Colonic mucosa (tissue), 4 donors: ENCODE measurements around the gene PDHB. TPM values are rescaled to one million over a fixed set of nuclear protein-coding genes. Genes with fewer than 3 reads are reported as not detected.

Experiments used
- DNase-seq: peaks from one replicate; pipeline ENCODE4 v3.0.0-alpha.2; 2020
- H3K27ac ChIP-seq: fragments of 200-600 bp; one replicate; pipeline ENCODE4 v1.8.0; 2021
- H3K27me3 ChIP-seq: fragments of 200-600 bp; one replicate; pipeline ENCODE4 v1.8.0; 2021
- H3K36me3 ChIP-seq: fragments of 200-600 bp; one replicate; pipeline ENCODE4 v1.8.0; 2021
- H3K4me1 ChIP-seq: fragments of 200-600 bp; one replicate; pipeline ENCODE4 v1.8.0; 2021; ENCODE audit warnings: mild to moderate bottlenecking
- H3K4me3 ChIP-seq: fragments of 200-600 bp; one replicate; pipeline ENCODE4 v1.8.0; 2021
- H3K9ac ChIP-seq, 2 donors: one replicate each; pipeline ENCODE4 v1.7.0; 2013; ENCODE audit warnings: control low read depth in 2 of 2, low read depth in 2 of 2, low read length in 2 of 2
- H3K9me3 ChIP-seq: fragments of 200-600 bp; one replicate; pipeline ENCODE4 v1.8.0; 2021
- CTCF ChIP-seq: fragments of 200-600 bp; IDR thresholded peaks from one replicate; pipeline ENCODE4 v1.8.0; 2022; ENCODE audit warnings: antibody characterized with exemption, mild to moderate bottlenecking
- intact Hi-C: fragments of 100-400 bp; cut with DNase I; formaldehyde crosslinking; loops from one replicate; pipeline ENCODE4 v1.14.1; 2022
- total RNA-seq, 2 donors: library from RNA; stranded (reverse); fragmentation: NEBNext Ultra II Directional in 1 of 2; extraction: Animal tissue kit (Norgen Biotek cat#: 25700) in 1 of 2; gene quantifications; one replicate each; pipeline ENCODE4 v1.2.1, GENCODE V29; 2021
- donor health status: healthy.
- donor health status: DM: no; HTN: no; CAD: no.
- donor health status: DM: no; HTN: no; CAD: no.

PDHB gene
- total RNA-seq, 2 donors from 2014 or later: 66.9 to 87.4 TPM

DNA sequence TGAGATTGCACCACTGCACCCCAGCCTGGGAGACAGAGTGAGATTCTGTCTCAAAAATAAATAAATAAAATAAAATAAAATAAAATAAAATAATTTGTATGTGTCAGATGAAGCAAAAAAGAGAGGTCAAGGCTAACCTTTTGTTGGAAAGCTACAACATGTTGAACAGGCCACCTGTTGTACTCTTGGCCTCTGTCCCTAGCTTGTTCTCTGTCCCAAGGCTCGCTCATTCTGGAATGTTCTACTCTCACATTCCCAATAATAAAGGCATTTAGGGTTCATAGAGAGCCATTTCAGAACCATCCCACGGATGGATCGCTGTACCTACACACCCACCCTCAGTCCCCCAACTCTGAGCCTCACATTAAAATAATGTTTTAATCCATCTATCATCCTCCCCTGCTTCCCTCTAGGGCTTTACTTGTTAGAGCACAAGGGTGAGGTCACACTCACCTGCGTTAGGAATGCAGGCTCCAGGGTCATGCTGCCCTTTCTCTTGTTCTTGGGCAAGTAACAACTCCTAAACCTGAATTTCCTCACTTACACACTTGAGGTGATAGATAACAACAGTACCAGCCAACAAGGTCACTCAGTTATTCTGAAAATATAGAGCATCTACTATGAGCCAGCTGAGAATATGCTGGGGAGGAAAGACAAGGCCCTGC lies 33.4 kb upstream of the PDHB start:
- no peaks in the 10 kb centered on the region for H3K36me3 ChIP-seq
- no peak overlapping the region for H3K27ac ChIP-seq
- intact Hi-C loops: no loop called here
- H3K9ac ChIP-seq: no peak overlapping the region
- no peak for DNase-seq
- no peak overlapping the region for H3K4me3 ChIP-seq
- no peak for TF ChIP-seq CTCF
- no peaks in the 10 kb centered on the region for H3K9me3 ChIP-seq
- peaks cover 6% of the 10 kb centered on the region for H3K4me1 ChIP-seq
- no peaks in the 10 kb centered on the region for H3K27me3 ChIP-seq

DNA sequence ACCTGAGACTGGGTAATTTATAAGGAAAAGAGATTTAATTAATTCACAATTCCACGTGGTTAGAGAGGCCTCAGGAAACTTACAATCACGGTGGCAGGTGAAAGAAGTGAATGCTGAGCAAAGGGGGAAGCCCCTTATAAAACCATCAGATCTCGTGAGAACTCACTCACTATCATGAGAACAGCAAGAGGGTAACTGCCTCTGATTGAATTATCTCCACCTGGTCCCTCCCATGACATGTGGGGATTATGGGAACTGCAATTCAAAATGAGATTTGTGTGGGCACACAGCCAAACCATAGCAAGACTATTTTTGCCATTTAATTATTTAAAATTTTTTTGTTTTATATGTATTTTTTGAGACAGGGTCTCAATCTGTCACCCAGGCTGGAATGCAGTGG lies 31.2 kb upstream of the PDHB start:
- Histone ChIP-seq H3K36me3 (no peaks in the 10 kb centered on the region), H3K27me3 (no peaks in the 10 kb centered on the region), H3K27ac (no peak overlapping the region), H3K9me3 (no peaks in the 10 kb centered on the region), H3K4me3 (no peak overlapping the region), H3K4me1 (no peaks in the 10 kb centered on the region), H3K9ac (no peak overlapping the region)
- no peak for DNase-seq
- intact Hi-C loops: loop anchor here (5.0 kb wide), 1 partner anchor 67 kb away; no protein-coding TSS in a partner anchor
- TF ChIP-seq CTCF: no peak

GRCh38 chr3:58463942-58464271 lies 30.3 kb upstream of the PDHB start:
- Histone ChIP-seq H3K36me3 (no peaks in the 10 kb centered on the region), H3K27me3 (no peaks in the 10 kb centered on the region), H3K4me3 (peak overlapping the region; percentile 1), H3K9me3 (no peaks in the 10 kb centered on the region), H3K4me1 (no peaks in the 10 kb centered on the region), H3K9ac (no peak overlapping the region), H3K27ac (no peak overlapping the region)
- no peak for DNase-seq
- intact Hi-C loops: loop anchor here (5.0 kb wide), 1 partner anchor 68 kb away; no protein-coding TSS in a partner anchor
- peak; percentile 7 for TF ChIP-seq CTCF

DNA sequence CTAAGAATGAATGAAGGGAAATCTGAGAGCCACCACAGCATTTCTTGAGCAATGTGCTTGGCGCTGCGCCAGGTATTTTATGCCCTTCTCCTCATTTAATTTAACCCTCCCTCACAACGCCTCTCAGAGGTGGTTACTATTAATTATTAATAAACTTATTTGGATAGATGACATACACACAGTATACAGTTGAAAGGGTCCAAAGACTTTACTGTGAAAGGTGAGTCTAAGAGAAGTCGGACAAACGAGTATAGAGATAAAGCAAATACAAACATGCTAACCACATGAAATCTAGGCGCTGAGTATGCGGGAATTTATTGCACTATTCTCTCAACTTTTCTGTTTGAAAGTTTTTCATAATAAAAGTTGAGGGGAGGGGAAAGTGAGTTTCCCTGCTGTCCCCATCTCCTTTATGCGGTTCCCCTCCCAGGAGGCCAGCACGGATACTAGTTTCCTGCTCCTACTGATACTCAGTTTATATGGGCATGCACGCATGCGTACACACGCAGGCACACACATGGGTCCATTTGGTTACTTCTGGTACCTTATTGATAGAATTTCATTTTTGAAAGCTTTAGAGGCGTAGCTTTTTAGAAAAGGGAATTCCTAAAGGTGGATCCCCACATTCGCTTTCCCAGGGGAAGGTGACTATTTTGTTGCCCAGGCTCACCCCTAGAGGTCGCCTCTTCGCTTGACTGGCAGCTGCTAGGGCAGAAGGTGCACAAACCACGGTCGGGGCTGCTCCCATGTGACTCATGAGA lies 29.7 kb upstream of the PDHB start:
- peak; percentile 85 for DNase-seq
- no peaks in the 10 kb centered on the region for H3K4me1 ChIP-seq
- H3K27ac ChIP-seq: no peak overlapping the region
- H3K4me3 ChIP-seq: peak overlapping the region; percentile 1
- H3K9me3 ChIP-seq: no peaks in the 10 kb centered on the region
- H3K9ac ChIP-seq: no peak overlapping the region
- no peaks in the 10 kb centered on the region for H3K36me3 ChIP-seq
- intact Hi-C loops: loop anchor here (5.0 kb wide), 1 partner anchor 69 kb away; no protein-coding TSS in a partner anchor
- peak; percentile 76 for TF ChIP-seq CTCF
- no peaks in the 10 kb centered on the region for H3K27me3 ChIP-seq

GRCh38 chr3:58462829-58463180 lies 29.2 kb upstream of the PDHB start:
- Histone ChIP-seq H3K27me3 (no peaks in the 10 kb centered on the region), H3K9ac (no peak overlapping the region), H3K4me1 (no peaks in the 10 kb centered on the region), H3K36me3 (no peaks in the 10 kb centered on the region), H3K27ac (no peak overlapping the region), H3K9me3 (no peaks in the 10 kb centered on the region), H3K4me3 (no peak overlapping the region)
- intact Hi-C loops: loop anchor here (5.0 kb wide), 1 partner anchor 69 kb away; no protein-coding TSS in a partner anchor
- no peak for DNase-seq
- TF ChIP-seq CTCF: no peak
